Measurements from ENCODE around the gene STK17B. TPM values are rescaled to one million over a fixed set of nuclear protein-coding genes. Genes with fewer than 3 reads are reported as not detected.
A peak's percentile ranks its signal among the peaks of the same experiment; 100 is the strongest.

The STK17B gene
- total RNA-seq, 3 donors from 2014 or later (not counting 1 experiment from before 2014, with no cell fraction given) = 295 to 390 (median 380) TPM

DNA sequence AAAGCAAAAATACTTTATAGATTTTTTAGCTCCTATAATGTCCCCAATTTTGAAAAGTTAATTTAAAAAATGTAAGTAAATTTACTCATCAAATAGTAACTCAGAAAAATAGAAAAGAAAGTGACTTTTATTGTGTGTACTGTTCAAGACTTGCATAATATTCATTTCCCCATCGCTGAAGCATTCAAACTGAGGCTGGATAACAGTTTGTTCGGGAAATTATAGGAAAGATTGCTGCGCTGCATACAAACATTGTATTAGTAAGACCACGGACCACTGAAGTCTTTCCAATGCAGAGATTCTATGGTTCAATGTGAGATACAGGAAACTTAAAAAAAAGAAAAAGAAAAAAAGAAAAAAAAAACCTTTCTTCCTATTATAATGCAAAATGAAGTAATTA, 10.4 kb downstream of the STK17B start:
- no peaks in the 10 kb centered on the region for H3K27me3 Mint-ChIP-seq (ENCODE audit: low read depth in 2 of 2)
- DNase-seq = peak in 1 of 2 donors; percentile 49
- peak overlapping the region; percentile 86 to 95 for H3K27ac Mint-ChIP-seq
- WGBS (ENCODE audit: insufficient coverage) = 63% methylated on average over 3 of the region's 4 CpGs
- Histone ChIP-seq H3K9me3 (ENCODE audit: control insufficient read depth, insufficient read depth, low read length) (no peaks in the 10 kb centered on the region), H3K27ac (ENCODE audit: low read length) (peak overlapping the region; percentile 88), H3K36me3 (ENCODE audit: control insufficient read depth, insufficient read depth, low read length) (peaks cover 47% of the 10 kb centered on the region), H3K4me1 (ENCODE audit: control insufficient read depth, insufficient read depth, low read length) (peaks cover 40% of the 10 kb centered on the region), H3K27me3 (ENCODE audit: control insufficient read depth, insufficient read depth, low read length) (no peaks in the 10 kb centered on the region), H3K4me3 (ENCODE audit: low read length) (no peak overlapping the region)
- peaks cover 59 to 65% of the 10 kb centered on the region in 2 donors for H3K4me1 Mint-ChIP-seq
- intact Hi-C loops (cut with micrococcal nuclease) = loop anchor here (1.0 to 10.0 kb wide), 3 partner anchors 16 to 626 kb away; no protein-coding TSS in a partner anchor
- no peaks in the 10 kb centered on the region for H3K9me3 Mint-ChIP-seq
- TF ChIP-seq, protein P1, sequence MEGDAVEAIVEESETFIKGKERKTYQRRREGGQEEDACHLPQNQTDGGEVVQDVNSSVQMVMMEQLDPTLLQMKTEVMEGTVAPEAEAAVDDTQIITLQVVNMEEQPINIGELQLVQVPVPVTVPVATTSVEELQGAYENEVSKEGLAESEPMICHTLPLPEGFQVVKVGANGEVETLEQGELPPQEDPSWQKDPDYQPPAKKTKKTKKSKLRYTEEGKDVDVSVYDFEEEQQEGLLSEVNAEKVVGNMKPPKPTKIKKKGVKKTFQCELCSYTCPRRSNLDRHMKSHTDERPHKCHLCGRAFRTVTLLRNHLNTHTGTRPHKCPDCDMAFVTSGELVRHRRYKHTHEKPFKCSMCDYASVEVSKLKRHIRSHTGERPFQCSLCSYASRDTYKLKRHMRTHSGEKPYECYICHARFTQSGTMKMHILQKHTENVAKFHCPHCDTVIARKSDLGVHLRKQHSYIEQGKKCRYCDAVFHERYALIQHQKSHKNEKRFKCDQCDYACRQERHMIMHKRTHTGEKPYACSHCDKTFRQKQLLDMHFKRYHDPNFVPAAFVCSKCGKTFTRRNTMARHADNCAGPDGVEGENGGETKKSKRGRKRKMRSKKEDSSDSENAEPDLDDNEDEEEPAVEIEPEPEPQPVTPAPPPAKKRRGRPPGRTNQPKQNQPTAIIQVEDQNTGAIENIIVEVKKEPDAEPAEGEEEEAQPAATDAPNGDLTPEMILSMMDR (IDR thresholded peaks at IDR 0.05) = no peak
- peak overlapping the region; percentile 75 for H3K4me3 Mint-ChIP-seq
- no peak for ATAC-seq
- H3K36me3 Mint-ChIP-seq = peaks cover 7% of the 10 kb centered on the region

DNA sequence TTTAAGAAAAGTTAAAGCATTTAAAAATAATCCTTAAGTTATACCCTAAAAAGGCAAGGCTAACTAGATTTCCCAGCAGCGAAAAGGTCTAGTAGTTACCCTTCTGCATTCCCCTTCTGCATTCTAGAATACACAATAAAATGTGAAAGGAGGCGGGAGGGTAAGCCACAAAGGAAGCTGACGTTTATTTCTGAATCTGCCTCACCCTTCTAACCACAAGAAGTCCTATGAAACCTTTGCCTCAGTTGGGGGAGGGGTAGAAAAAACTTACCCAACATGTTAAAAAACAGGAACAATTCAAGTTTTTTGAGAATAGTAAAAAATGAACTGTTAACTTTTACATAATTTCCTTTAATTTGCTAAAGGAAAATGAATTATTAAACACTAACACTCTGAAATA, 11.3 kb downstream of the STK17B start:
- DNase-seq = peak in 1 of 2 donors; percentile 92
- intact Hi-C loops (cut with micrococcal nuclease) = loop anchor here (1.0 to 10.0 kb wide), 3 partner anchors 17 to 625 kb away; no protein-coding TSS in a partner anchor
- Mint-ChIP-seq H3K36me3 (peaks cover 8% of the 10 kb centered on the region), H3K27ac (peak overlapping the region; percentile 86 to 95), H3K4me1 (peaks cover 56 to 57% of the 10 kb centered on the region in 2 donors), H3K27me3 (ENCODE audit: low read depth in 2 of 2) (no peaks in the 10 kb centered on the region), H3K4me3 (peak overlapping the region; percentile 75), H3K9me3 (no peaks in the 10 kb centered on the region)
- Histone ChIP-seq H3K27ac (ENCODE audit: low read length) (peak overlapping the region; percentile 88), H3K4me1 (ENCODE audit: control insufficient read depth, insufficient read depth, low read length) (peaks cover 35% of the 10 kb centered on the region), H3K9me3 (ENCODE audit: control insufficient read depth, insufficient read depth, low read length) (no peaks in the 10 kb centered on the region), H3K27me3 (ENCODE audit: control insufficient read depth, insufficient read depth, low read length) (no peaks in the 10 kb centered on the region), H3K4me3 (ENCODE audit: low read length) (peak overlapping the region; percentile 17), H3K36me3 (ENCODE audit: control insufficient read depth, insufficient read depth, low read length) (peaks cover 50% of the 10 kb centered on the region)
- ATAC-seq = peak; percentile 69 to 84 (median 73)
- TF ChIP-seq, protein P1 (IDR thresholded peaks at IDR 0.05) = no peak
- no CpG with 5 or more reads among the region's 3 CpGs for WGBS (ENCODE audit: insufficient coverage)

DNA sequence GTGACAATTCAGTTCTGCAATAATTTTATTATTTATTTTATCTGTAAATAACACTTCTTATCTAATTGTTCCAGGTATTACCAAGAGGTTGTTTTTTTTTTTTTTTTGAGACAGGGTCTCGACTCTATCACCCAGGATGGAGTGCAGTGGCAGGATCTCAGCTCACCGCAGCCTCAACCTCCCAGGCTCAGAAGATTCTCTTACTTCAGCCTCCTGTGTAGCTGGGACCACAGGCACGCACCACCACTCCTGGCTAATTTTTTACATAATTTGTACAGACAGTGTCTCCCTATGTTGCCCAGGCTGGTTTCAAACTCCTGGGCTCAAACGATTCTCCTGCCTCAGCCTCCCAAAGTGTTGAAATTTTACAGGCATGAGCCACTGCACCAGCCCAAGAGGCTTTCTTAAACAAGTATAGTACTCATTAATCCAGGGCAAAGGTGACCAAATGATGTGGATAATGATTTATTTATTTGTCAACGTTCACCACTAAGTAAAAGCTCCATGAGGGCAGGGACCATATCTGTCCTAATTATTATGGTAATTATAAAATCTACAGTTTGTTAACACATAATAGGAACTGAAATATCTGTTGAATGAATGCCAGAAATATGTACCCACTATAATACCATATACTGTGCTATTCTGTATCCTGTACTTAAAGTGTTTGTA, 12.0 kb downstream of the STK17B start:
- H3K27ac ChIP-seq (ENCODE audit: low read length) = peak overlapping the region; percentile 88
- Mint-ChIP-seq H3K4me1 (peaks cover 56 to 57% of the 10 kb centered on the region in 2 donors), H3K27ac (peak overlapping the region; percentile 86 to 95), H3K36me3 (peaks cover 16% of the 10 kb centered on the region), H3K9me3 (no peaks in the 10 kb centered on the region), H3K27me3 (ENCODE audit: low read depth in 2 of 2) (no peaks in the 10 kb centered on the region), H3K4me3 (peak overlapping the region; percentile 84)
- ATAC-seq = peak in 2 of 3 donors; percentile 18 to 24
- no peaks in the 10 kb centered on the region for H3K27me3 ChIP-seq (ENCODE audit: control insufficient read depth, insufficient read depth, low read length)
- peak overlapping the region; percentile 11 for H3K4me3 ChIP-seq (ENCODE audit: low read length)
- peaks cover 33% of the 10 kb centered on the region for H3K4me1 ChIP-seq (ENCODE audit: control insufficient read depth, insufficient read depth, low read length)
- intact Hi-C loops (cut with micrococcal nuclease) = no loop called here
- DNase-seq = peak in 1 of 2 donors; percentile 72
- TF ChIP-seq, protein P1 (IDR thresholded peaks at IDR 0.05) = no peak
- H3K9me3 ChIP-seq (ENCODE audit: control insufficient read depth, insufficient read depth, low read length) = no peaks in the 10 kb centered on the region
- peaks cover 58% of the 10 kb centered on the region for H3K36me3 ChIP-seq (ENCODE audit: control insufficient read depth, insufficient read depth, low read length)
- WGBS (ENCODE audit: insufficient coverage) = 33% methylated on average over 4 of the region's 5 CpGs
